HG02759 (cell line): Measurements from ENCODE around the gene MCM10.

ENCODE experiments used
- ATAC-seq: cut with Tn5 transposase; IDR thresholded peaks from one replicate; pipeline ENCODE4 v1.9.1; 2021; ENCODE audit warnings: mild to moderate bottlenecking, moderate library complexity; ENCODE audit not compliant: unreplicated experiment

MCM10 gene

GRCh38 chr10:13163859-13164258, 2.5 kb downstream of the MCM10 start:
- ATAC-seq: no peak

DNA sequence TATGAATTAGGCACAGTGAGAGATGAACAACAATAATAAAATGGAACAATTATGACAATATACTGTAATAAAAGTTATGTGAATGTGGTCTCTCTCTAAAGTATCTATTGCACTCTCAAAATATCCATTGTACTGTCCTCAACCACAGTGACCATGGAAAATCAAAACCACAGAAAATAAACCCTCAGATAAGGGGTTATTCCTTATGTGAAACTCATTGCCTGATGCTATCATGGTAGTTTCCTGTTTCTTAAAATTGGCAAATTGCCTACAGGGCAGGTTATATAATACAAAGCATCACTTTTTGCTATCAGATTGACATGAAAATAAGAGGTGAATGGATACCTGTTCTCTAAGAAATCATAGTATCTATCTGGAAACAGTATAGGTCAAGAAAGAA, 3.8 kb downstream of the MCM10 start:
- ATAC-seq: no peak

DNA sequence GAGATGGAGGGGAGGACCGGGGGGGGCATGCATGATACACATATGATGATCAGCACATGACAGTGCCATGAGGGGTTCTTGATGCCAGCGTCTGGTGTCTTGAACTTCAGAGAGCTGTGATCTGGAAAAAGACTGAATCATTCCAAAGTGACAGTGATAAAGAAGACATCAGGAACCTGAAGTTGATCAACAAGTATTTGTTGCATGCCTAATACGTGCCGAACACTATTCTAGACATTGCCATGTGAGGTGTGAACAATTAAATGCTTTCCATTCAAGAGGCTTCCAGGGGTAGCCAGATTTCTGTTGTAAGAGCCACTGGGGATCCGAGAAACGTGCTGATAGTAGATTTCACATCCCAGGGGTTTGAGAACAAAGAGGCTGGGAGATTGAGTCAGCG, 6.2 kb downstream of the MCM10 start:
- ATAC-seq: no peak

DNA sequence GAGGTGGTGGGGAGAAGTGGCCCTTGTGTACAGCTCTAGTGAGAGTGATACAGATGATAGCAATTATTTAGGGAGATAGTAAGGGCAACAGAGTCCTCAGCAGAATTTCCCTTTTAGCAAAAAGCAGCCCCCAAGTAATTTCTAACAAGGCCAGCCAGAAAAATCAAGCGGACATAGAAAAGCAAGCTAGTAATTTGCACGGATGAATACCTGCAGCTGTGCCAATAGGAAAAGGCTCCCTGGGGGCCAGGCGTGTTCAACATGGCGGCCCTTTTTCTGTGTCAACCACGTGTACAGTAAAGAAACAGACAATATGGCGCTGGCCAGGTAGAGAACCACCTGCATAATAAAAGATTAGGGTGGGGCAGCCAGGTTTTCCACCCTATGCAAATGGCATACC, 7.4 kb downstream of the MCM10 start:
- ATAC-seq: no peak

DNA sequence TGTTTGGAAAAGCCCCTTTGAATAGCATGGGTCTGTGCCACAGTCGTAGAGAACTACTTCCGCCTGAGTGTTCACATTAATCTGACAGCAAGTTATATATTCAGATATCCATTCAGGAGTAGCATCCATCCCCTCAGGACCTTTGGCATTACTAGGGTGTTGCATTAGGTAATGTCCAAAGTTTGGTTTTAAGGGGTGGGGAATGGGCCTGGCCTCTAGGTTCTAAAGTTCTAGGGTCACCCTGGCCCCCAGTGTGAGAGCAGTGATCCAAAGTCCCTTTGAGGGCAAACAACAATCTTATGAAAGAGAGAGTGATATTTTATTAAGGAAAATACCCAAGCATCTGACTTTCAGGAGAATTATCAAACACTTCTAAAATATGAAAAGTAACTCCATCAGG, 12.3 kb downstream of the MCM10 start:
- ATAC-seq: no peak

DNA sequence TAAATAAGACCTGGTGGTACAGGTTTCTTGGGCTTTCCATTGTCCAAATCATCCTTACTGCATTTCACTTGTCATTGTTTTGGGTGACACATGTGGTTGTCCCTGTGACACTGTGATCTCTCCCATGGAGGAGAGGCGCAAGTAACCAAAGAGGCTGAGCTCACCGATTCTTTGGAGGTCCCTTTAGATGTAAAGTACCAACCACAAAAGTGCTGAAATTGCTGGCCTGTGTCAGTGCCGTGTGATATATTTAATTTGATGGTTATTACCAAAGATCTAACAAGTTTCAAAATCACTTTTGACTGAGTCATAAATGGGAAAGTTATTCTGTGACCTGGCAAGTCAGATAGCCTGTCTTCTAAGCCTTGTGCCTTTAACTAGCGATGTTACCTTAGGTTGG, 19.4 kb downstream of the MCM10 start:
- ATAC-seq: peak; percentile 58

- no peak for ATAC-seq
These were observed 21.1 kb downstream of the MCM10 start for GRCh38 chr10:13182424-13182823.

DNA sequence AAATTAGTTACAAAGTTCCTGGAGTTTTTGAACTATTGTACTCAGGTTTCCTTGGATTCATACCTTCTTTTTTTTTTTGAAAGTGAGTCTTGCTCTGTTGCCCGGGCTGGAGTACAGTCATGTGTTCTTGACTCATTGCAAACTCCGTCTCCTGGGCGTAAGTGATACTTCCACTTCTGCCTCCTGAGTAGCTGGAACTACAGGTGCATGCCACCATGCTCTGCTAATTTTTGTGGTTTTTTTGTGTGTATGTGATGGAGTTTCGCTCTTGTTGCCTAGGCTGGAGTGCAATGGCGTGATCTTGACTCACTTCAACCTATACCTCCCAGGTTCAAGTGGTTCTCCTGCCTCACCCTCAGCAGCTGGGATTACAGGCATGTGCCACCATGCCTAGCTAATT, 22.3 kb downstream of the MCM10 start:
- peak; percentile 68 for ATAC-seq

DNA sequence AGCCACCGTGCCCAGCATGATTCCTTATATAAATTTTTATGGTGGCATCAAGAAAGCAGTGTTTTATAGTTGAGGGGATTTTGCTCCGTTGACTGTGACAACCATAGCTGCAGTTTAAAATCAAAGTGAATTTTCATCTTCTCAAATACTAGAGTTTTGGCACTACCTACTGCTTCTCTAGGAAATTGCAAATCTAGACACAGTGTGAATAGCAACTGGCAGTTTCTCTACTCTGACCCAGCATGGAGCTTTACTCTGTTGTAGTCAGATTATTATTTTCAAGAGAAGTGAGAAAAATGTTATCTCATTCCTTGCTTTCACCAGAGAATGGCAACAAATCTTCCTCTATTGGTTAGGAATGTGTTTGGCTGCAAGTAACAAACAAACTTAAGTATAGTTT, 22.9 kb downstream of the MCM10 start:
- no peak for ATAC-seq

- ATAC-seq: no peak
These were observed 23.6 kb downstream of the MCM10 start for GRCh38 chr10:13184730-13185514.

DNA sequence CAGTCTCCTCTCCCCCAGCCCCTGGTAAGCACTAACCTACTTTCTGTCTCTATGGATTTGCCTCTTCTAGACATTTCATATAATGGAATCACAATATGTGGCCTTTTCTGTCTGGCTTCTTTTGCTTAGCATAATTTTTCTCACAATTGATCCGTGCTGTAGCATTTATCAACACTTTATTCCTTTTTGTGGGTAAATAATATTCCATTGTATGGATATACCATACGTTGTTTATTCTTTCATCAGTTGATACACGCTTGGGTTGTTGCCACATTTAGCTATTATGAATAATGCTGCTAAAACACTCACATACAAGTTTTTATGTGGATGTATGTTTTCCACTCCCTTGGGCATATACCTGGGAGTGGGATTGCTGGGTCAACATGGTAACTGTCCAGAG, 25.8 kb downstream of the MCM10 start:
- ATAC-seq: no peak

- ATAC-seq: no peak
These were observed 27.2 kb downstream of the MCM10 start for GRCh38 chr10:13188593-13188992.

GRCh38 chr10:13189961-13190360, 28.6 kb downstream of the MCM10 start:
- ATAC-seq: no peak

- no peak for ATAC-seq
These were observed 29.5 kb downstream of the MCM10 start for GRCh38 chr10:13190816-13191215.

DNA sequence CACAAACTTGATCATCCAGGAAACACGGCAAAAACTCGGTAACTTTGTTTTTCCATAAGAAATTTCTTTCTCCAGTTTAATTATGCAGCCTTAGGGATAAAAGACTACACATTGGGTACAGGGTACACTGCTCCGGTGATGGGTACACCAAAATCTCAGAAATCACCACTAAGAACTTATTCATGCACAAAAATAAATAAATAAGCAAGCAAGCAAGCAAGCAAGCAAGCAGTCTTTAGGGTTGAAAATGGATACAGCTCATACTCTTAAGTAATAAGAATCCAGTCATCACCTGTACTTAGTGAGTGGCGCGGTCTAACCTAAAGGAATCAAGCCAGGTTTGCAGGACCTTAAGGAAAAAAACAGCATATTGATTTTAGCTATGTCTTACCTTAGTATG, 30.0 kb downstream of the MCM10 start:
- ATAC-seq: no peak

DNA sequence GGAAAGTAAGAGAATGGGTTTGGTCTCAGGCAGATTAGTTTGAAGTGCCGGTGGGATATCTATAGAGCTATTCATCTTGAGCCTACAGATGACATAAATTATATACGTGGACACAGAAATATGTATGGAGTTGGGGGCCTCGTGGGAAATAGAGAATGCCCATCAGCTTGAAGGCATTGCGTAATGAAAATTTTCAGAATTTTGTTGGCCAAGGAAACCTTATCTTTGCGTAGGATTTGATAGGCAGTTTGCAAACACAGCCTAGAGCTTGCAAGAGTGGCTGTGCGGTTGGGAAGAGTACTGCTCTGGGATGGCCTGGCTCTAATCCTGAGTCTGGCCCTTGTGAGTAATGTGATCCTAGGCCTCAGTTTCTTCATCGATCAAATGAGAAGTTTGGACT, 32.3 kb downstream of the MCM10 start:
- no peak for ATAC-seq

- ATAC-seq: no peak
These were observed 33.7 kb downstream of the MCM10 start for GRCh38 chr10:13195016-13195415.

DNA sequence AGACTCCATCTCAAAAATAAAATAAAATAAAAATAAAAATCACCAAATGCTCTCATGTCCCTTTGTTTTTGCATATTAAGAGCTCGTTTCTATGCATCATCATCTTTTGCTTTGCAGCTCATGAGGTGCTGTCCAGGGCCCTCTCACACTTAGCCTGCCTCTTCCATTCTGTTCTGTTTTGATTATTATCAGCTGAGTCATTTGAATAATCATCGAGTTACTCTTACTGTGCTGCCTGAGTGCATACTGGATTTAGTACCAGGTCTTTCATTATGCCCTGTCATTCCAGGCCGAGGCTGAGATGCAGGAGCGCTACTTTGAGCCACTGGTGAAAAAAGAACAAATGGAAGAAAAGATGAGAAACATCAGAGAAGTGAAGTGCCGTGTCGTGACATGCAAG, 39.8 kb downstream of the MCM10 start:
- no peak for ATAC-seq

DNA sequence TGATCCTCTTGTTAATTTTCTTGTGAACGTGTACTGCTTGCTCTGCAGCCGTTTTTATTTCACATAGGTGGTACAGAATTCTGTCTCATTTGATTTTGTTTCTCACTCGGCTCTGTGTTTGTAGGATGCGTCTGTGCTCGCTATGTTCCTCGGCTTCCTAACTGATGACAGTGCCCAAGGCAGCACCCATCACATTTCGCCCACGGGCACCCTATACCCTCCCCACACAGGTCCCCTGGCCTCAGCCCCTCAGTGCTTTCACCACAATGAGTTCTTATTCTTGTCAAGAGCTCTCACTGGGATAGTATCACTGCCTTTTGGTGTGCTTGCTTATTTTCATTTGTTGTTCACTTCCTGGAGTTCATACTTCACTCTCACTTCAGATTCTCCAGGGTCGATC, 44.7 kb downstream of the MCM10 start:
- no peak for ATAC-seq

GRCh38 chr10:13206546-13207443, 45.4 kb downstream of the MCM10 start:
- ATAC-seq: no peak

GRCh38 chr10:13213163-13213562, 51.8 kb downstream of the MCM10 start:
- no peak for ATAC-seq

GRCh38 chr10:13218878-13219277, 57.5 kb downstream of the MCM10 start:
- ATAC-seq: no peak
